WERI-Rb-1 (cell line): ENCODE measurements around the gene TPRG1L.

Experiments used
- DNase-seq: peaks from one replicate; pipeline ENCODE4 v3.0.0-alpha.2; 2020
- H3K27ac ChIP-seq: fragments of 250-450 bp; sonication (Bioruptor Pico); 2 replicates; pipeline ENCODE4 v1.5.1; 2020; ENCODE audit warnings: mild to moderate bottlenecking, moderate library complexity
- H3K27me3 ChIP-seq: fragments of 250-450 bp; sonication (Bioruptor Pico); 2 replicates; pipeline ENCODE4 v1.5.1; 2021; ENCODE audit warnings: mild to moderate bottlenecking, low read depth, moderate library complexity; ENCODE audit not compliant: insufficient read depth, severe bottlenecking
- H3K36me3 ChIP-seq: fragments of 250-450 bp; sonication (Bioruptor Pico); 2 replicates; pipeline ENCODE4 v1.5.1; 2020; ENCODE audit warnings: mild to moderate bottlenecking, moderate library complexity
- H3K4me3 ChIP-seq: 2 replicates; pipeline ENCODE4 v1.5.1; 2011; ENCODE audit warnings: low read depth, mild to moderate bottlenecking, control low read depth, low read length
- H3K9me3 ChIP-seq: fragments of 250-450 bp; sonication (Bioruptor Pico); 2 replicates; pipeline ENCODE4 v1.5.1; 2021; ENCODE audit warnings: mild to moderate bottlenecking, moderate library complexity; ENCODE audit not compliant: severe bottlenecking
- TF ChIP-seq, protein P1 (sequence below): IDR thresholded peaks from 2 replicates; pipeline ENCODE4 v1.5.1; 2011; ENCODE audit warnings: low read depth, mild to moderate bottlenecking, control low read depth, inconsistent platforms, low read length

Gene TPRG1L

DNA sequence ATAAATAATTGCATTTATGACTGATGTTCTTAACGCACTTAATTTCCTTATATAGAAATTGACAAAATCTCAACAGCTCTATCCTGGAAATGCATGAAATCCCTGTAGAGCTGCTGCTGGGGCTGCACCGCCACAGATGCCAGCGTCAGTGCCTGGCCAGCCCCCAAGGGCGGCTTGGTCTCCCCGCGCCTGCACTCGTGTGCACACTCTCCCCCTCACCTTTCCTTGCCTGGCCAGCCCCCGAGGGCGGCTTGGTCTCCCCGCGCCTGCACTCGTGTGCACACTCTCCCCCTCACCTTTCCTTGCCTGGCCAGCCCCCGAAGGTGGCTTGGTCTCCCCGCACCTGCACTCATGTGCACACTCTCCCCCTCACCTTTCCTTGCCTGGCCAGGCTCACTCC is 11.3 kb downstream of the TPRG1L start:
- H3K27ac ChIP-seq, result no peak overlapping the region
- no peaks in the 10 kb centered on the region for H3K9me3 ChIP-seq
- peaks cover 70% of the 10 kb centered on the region for H3K36me3 ChIP-seq
- TF ChIP-seq, protein P1, sequence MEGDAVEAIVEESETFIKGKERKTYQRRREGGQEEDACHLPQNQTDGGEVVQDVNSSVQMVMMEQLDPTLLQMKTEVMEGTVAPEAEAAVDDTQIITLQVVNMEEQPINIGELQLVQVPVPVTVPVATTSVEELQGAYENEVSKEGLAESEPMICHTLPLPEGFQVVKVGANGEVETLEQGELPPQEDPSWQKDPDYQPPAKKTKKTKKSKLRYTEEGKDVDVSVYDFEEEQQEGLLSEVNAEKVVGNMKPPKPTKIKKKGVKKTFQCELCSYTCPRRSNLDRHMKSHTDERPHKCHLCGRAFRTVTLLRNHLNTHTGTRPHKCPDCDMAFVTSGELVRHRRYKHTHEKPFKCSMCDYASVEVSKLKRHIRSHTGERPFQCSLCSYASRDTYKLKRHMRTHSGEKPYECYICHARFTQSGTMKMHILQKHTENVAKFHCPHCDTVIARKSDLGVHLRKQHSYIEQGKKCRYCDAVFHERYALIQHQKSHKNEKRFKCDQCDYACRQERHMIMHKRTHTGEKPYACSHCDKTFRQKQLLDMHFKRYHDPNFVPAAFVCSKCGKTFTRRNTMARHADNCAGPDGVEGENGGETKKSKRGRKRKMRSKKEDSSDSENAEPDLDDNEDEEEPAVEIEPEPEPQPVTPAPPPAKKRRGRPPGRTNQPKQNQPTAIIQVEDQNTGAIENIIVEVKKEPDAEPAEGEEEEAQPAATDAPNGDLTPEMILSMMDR, result no peak
- H3K4me3 ChIP-seq, result no peak overlapping the region
- H3K27me3 ChIP-seq, result no peaks in the 10 kb centered on the region
- DNase-seq, result no peak

DNA sequence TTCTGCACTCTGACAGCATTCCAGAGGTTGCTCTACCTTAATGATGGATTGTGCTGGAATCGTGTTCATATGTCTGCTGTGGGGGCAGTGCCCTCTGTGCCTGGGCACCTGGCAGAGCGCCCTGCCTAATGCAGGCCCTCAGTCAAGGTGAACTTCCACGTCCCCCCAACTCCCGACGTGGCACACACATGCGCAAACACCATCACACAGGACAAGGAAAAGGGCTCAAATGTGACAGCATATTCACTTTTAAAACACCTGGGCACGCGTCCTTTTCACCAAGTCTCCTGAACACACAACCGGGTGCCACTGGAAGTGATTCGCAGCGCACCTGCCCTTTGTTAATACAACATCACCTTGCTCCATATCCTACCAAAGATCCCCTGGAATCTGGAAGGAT is 11.7 kb downstream of the TPRG1L start:
- TF ChIP-seq, protein P1, result no peak
- no peak for DNase-seq
- no peaks in the 10 kb centered on the region for H3K9me3 ChIP-seq
- H3K36me3 ChIP-seq, result peaks cover 70% of the 10 kb centered on the region
- H3K27ac ChIP-seq, result no peak overlapping the region
- H3K4me3 ChIP-seq, result no peak overlapping the region
- no peaks in the 10 kb centered on the region for H3K27me3 ChIP-seq

DNA sequence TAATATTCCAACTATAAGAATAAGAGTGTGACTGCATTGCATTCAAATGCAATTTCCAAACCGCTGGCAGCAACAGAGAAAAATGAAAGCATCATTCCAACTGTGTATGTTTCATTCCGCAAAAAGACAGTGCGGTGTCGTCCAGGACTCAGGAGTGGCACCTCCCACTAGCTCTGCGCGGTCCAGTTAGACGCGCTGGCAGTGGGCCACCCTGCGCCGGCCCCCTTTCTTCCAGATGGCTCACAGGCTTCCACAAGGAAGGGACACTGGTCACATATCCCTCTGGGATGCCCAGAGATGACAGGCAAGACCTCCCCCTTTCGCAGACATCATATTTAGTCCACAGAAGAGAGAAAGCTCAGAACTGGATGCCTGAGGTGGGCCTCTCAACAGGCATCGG is 13.2 kb downstream of the TPRG1L start:
- Histone ChIP-seq H3K9me3 (no peaks in the 10 kb centered on the region), H3K36me3 (peaks cover 58% of the 10 kb centered on the region), H3K4me3 (no peak overlapping the region), H3K27ac (no peak overlapping the region), H3K27me3 (no peaks in the 10 kb centered on the region)
- TF ChIP-seq, protein P1, result no peak
- DNase-seq, result no peak

DNA sequence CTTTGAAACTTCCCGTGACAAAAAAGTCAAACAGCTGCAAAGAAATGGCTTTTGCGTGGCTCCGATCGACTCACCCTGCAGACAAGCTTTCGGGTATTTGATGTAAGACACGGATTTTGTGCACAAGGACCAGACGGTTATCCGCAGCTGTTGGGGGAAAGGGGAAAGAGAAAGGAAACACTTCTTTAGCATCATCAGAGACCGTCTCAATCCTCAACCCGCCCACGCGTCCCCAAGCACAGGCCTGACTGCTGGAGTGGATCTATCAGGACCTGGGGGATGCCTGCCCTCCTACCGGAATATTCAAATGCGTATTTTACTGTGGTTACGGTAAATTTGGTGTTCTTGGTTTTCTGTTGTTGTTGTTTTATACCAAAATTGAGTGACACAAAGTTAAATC is 13.9 kb downstream of the TPRG1L start:
- H3K27ac ChIP-seq, result no peak overlapping the region
- no peaks in the 10 kb centered on the region for H3K27me3 ChIP-seq
- H3K36me3 ChIP-seq, result peaks cover 53% of the 10 kb centered on the region
- no peaks in the 10 kb centered on the region for H3K9me3 ChIP-seq
- DNase-seq, result no peak
- H3K4me3 ChIP-seq, result no peak overlapping the region
- TF ChIP-seq, protein P1, result no peak

DNA sequence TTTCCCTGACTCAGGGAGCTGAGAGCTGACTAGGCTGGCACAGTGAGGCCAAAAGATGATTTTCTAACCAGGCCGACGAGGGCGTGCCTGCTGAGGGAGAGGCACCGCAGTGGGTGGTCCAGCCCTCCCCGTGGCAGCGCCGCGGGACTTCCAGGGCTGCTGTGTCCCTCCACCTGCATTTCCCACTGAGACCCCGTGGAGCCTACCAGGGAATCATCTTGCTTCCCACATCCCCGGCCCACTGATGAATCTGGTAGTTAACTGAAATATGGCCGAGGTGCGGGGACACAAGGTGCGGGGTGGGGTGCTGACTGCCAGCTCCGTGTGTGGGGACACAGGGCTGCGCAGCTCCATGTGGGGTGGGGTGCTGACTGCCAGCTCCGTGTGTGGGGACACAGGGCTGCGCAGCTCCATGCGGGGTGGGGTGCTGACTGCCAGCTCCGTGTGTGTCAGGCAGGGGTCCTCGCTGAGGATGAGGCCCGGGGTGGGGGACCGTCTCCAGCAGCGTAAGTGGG is 14.6 kb downstream of the TPRG1L start:
- Histone ChIP-seq H3K4me3 (no peak overlapping the region), H3K27me3 (no peaks in the 10 kb centered on the region), H3K27ac (no peak overlapping the region), H3K9me3 (no peaks in the 10 kb centered on the region), H3K36me3 (peaks cover 47% of the 10 kb centered on the region)
- TF ChIP-seq, protein P1, result no peak
- no peak for DNase-seq

DNA sequence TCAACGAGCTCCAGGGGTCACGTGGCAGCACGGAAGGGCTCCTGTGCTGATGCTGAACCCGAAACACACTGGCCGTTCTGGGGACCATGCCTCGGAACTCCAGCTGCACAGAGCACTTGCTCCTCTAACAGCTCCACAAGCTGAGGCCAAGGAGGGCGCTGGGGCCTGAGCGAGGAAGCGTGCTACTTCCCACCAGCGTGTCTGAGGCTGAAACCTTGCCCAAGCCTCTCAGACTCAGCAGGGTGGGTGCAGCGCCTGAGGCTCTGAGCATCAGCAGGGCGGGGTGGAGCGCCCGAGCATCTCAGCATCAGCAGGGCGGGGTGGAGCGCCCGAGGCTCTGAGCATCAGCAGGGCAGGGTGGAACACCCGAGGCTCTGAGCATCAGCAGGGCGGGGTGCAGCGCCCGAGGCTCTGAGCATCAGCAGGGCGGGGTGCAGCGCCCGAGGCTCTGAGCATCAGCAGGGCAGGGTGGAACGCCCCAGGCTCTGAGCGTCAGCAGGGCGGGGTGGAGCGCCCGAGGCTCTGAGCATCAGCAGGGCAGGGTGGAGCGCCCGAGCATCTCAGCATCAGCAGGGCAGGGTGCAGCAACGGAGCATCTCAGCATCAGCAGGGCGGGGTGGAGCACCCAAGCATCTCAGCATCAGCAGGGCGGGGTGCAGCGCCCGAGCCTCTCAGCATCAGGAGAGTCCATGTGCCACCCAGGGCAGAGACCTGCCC is 15.5 kb downstream of the TPRG1L start:
- Histone ChIP-seq H3K27me3 (no peaks in the 10 kb centered on the region), H3K9me3 (no peaks in the 10 kb centered on the region), H3K36me3 (peaks cover 45% of the 10 kb centered on the region), H3K4me3 (no peak overlapping the region), H3K27ac (no peak overlapping the region)
- TF ChIP-seq, protein P1, result no peak
- no peak for DNase-seq
